GM19467 (cell line): Measurements from ENCODE around the gene TTYH2.
"Not testable (repeated sequence)": the region's sequence is repeated elsewhere in the genome, so short reads cannot be mapped to it uniquely, and the experiment has no call there.

Experiments used
- ATAC-seq: cut with Tn5 transposase; IDR thresholded peaks from one replicate; pipeline ENCODE4 v1.9.1; 2021; ENCODE audit warnings: mild to moderate bottlenecking, moderate library complexity; ENCODE audit not compliant: unreplicated experiment

The TTYH2 gene, protein sequence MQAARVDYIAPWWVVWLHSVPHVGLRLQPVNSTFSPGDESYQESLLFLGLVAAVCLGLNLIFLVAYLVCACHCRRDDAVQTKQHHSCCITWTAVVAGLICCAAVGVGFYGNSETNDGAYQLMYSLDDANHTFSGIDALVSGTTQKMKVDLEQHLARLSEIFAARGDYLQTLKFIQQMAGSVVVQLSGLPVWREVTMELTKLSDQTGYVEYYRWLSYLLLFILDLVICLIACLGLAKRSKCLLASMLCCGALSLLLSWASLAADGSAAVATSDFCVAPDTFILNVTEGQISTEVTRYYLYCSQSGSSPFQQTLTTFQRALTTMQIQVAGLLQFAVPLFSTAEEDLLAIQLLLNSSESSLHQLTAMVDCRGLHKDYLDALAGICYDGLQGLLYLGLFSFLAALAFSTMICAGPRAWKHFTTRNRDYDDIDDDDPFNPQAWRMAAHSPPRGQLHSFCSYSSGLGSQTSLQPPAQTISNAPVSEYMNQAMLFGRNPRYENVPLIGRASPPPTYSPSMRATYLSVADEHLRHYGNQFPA

DNA sequence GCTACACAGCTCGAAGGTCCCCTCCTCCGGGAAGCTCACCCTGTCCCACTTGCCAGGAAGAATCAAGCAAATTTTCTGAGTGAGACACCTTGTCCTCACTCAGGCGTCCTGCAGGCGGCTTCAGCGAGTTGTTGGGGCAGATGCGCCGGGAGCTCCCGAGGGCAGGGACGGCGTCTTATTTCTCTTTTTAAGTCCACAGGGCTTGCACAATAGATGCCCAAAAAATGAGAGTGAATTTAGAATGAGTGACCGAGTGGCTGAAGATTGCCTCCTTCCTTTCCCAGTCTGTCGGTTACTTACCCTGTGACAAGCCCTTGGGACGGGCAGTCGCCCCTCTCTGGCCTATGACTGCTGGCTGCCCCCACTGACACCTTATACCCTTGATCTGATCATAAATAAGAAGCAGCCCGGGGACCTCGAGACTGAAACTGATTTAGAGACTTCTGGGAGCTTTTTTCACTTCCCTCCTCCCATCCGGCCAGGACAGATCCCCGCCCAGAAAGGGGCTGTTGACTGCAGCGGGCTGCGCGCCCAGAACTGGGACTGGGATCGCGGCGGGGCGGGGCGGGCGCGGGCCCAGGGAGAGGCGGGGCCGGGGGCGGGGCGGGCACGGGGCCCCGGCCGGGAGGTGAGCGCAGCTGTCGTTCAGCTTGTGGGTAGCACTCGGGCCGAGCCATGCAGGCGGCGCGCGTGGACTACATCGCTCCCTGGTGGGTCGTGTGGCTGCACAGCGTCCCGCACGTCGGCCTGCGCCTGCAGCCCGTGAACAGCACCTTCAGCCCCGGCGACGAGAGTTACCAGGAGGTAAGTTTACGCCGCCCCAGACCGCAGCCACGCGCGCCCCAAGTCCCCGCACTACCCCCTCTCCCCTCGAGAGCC is at the start of gene TTYH2:
Gene TTYH2, plus strand, starts transcription at position 659 of the 879 bp plus-strand sequence. Its CDS starts 17 bp downstream, at position 676.
- peak; percentile 48 for ATAC-seq

DNA sequence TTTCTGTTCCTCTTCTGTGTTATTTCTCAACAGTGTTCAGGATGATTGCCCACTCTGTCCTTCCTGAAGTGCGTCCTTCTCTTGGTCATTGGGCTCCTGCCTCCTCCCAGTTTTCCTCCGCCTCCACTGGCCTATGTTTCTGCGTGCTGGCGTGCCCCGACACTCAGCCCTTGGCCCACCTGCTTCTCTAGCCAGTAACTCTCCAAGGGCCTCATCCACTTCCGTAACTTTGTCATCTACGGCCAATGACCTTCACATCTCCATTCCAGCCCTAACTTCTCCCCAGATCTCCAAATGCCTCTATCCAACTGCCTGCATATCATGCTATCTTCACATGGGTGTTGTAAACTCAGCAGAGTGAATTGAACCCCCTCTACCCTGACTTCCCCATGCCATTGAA is 49.5 kb upstream of the TTYH2 start:
- ATAC-seq, result no peak

DNA sequence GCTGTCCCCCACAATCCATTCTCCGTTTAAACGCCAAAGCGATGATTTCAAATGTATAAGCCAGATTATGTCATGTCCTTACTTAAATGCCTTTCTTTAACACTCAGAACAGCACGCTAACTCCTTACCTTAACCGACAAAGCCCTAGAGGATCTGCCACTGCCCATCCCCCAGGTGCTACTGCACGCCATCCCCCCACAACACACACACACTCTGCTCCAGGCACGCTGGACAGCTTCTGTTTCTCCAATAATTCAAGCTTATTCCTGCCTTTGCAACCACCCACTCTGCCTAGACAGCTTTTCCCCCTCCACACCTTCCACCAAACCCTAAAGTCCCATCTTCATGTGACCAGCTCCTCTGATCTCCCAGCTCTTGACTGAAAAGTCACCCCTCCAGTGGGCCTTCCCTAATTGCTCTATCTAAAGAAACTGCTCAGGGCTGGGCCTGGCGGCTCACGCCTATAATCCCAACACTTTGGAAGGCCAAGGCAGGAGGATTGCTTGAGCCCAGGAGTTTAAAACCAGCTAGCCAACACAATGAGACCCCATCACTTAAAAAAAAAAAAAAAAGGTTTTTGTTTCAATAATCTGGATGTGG is 48.8 kb upstream of the TTYH2 start:
- no peak for ATAC-seq

DNA sequence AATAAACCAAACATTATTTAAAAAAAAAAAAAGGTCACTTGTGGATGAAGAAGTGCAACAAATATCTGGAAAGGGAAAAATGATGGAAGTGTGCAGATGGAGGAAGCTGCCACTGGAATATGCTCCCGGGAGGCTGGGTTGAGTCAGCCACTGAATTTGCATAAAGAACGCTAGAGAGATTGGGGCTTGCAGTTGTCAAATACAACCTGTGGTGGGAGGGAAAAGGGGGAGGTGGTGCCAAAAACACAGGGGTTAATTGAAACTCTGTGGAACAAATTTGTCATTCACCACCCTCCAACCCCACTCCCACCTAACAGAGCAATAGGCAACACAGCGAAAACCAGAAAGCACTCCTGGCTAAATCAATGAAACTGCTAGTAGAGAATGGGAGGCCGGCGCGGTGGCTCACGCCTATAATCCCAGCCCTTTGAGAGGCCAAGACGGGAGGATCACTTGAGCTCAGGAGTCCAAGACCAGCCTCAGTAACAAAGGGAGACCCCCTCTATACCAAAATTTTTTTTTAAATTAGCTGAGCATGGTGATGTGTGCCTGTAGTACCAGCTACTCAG is 47.5 kb upstream of the TTYH2 start:
- ATAC-seq, result no peak

DNA sequence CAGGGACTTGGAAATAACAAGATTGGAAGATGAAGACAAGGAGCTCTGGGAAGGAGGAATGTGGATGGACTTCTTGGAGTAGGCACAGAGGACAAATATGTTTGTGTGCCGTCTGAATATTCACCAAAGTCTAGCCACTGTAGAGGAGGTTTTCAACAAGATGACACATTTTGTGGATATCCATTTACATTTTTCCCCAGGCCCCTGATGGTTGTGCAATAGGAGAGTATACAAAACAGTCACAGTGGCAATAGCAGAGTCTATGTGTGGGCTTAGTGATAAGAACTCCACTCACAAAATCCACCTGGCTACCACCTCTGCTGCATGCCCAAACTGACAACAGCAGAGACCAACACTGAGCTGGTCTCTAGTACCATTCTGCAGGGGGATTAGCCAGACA is 42.4 kb upstream of the TTYH2 start:
- ATAC-seq, result no peak

DNA sequence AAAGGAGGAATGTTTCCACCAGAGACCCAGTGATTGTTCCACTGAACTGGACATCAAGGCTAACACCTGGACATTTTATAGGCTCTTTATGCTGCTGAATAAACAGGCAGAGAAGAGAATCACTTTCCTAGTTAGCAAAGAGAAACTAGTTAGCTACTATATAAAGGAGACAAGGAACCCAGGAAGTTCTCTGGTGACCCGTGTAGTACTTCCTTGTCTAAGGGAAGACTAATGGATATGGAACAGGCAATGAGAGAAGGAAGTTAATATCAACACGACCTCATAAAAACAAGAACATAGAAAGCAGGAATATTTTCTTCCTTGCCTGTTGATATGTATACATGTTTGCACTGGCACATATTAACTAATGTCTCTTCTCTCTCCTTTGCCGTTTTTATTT is 40.7 kb upstream of the TTYH2 start:
- ATAC-seq, result no peak

DNA sequence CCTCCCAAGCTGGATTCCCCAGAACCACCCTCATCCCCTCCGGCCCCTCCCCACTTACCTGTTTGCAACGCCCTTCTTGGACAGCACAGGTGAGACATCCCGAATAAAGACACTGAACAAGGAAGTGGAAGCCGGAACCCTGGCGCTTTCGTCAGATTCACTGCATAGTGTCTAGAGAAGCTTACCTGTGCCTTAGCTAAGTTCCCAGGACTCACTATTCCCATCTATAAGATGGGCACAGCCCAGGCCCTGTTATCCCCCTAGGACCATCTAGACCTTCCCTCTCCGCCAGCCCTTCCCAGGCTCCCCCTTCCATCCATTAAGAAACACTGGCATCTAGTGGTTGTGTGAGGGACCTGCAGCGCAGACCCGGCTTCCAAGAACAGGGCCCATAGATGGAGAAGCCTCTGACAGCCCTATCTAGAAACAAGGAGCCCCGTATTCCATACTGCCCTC is 36.8 kb upstream of the TTYH2 start:
- no peak for ATAC-seq

DNA sequence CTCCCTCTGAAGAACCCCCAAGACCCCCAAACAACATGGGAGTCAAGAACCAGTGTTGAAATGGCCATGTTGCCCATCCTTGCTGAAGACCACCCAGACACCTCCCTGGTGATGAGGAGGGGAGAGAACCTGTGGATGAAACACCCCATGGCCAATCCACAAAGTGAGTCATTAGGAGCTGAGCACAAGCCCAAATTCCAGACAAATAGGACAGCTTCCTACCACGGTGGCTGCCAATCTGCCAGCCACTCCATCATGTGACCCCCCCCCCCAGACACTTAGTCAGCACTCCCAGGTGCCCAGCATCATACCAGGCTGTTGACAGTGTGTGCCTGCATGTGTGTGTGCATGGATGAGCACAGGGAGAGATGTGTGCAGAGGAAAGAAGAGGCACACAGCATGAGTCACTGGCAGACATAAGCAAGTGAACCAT is 36.3 kb upstream of the TTYH2 start:
- ATAC-seq, result no peak

DNA sequence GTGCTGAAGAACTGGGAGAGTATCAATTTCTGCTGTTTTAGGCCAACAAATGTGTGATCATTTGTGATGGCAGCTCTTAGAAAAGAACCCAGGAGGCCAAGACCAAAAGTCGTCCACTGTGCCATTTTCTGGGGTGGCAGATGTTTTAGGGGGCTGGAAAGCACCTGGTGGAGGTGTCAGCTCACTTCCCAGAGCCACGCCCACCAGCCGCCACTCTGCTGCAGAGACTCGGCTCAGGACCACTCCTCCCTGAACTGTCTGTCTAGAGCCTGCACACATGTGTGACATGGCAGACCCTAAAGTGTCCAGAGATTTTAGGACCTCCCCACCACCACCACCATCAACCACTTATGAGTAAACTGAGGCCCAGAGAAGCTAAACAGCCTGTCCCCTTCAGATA is 33.8 kb upstream of the TTYH2 start:
- no peak for ATAC-seq

DNA sequence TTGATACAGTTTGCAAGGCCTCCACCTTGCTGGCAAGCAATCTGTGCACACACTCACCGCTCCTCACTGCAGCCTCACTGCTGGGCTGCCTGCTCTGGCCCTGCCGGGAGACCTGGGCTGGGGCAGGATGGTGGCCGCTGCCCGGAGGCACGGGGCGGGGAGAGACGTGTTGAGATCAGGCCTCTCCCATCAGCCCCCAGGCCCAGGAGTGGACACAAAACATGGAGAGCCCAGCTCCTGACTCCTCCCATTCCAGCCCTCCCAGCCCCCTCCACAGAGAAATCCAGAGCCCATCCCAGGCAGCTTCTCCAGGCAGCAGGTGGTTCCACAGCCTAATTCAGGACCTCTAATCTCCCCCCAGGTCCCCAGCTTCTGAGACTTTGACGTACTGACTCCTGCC is 33.0 kb upstream of the TTYH2 start:
- no peak for ATAC-seq

DNA sequence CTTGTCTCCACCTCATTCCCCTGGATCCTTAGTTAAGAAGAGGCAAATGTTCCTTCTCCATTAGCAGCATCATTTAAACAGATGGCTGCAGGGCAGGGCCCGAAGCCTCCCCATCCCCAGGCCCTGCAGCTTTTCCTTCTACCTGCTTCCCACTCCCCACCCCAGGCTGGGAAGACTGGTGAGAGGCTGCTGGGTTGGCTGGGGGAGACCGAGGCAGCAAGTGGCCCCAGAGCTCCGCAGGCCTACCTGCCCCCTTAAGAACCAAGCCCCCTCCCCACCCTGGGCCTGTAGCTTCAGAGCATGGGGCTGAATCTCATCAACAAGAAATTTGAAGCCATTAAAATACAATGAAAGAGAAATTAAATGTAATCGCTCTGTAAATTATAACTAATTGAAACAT is 32.0 kb upstream of the TTYH2 start:
- ATAC-seq, result no peak

DNA sequence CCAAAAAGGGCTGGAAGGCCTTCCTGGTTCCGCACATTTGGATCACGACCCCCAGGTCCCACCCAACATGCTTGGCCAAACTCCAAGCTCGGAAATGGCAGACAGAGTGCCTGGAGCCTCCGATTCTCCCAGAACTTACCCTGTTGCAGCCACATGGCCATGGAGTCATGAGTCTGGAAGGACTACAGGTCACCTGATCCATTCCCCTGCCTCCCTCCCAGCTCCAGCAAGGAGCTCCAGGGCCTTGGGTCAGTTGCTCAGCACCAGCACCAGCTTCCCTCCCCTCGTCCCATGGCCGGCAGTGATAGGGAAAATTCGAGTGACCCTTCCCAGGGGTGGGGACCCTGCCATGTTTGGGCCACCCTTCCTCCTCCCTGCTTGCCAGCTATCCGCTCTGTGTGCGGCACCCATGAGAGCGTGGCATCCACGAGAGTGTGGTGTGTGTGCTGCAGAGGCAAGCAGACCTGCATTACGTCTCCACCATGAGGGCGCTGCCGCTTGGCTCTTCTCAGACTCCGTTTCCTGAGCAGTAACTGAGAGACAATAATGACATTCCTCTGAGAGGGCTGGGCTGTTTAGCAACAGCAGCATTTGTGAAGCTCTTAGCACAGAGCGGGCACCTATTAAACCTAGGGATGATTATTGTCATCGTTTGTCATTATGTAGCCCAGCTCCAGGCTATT is 31.2 kb upstream of the TTYH2 start:
- no peak for ATAC-seq

DNA sequence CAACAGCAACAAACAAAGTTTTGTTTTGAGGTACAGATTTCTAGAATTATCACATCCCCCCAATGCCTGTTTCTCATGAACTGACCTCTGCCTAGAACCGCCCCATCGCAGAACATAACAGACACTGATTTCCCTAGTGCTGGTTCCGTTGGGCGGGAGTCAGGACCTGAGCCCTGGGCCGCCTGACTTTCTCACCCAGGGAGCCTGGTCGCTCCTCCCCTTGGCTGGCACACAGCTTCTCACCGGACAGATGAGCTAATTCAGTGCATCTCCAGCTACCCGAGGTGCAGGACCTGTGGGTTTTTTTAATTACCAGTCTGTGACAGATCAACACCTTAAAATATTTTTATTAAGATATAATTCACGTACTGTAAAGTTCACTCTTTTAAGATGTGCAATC is 30.0 kb upstream of the TTYH2 start:
- ATAC-seq, result no peak

DNA sequence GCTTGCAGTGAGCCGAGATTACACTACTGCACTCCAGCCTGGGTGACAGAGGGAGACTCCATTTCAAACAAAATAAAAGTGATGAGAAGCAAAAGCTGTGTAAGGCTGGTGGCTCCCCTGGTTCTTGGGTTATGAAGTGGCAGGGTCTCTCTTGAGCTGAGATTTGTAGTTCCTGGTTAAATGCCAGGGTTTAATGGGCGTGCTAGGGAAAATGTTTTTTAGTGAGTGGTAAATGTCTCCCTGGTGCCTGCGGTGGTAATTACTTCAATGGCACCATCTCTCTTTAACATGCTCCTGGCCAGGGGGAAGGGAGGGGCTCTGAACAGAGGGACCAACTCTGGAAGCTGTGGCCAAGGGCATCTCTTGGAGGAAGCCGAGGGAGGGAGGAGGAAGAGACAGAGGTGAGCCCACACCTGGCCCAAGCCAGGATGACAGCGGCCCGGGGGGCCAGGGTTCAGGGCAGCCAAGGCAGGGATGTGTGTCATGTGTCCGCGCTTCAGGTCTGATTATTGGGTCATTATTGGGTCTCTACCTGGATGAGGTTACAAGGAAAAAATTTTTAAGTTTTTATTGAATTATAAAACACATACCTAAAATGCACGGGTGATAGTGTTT is 27.7 kb upstream of the TTYH2 start:
- ATAC-seq, result no peak

DNA sequence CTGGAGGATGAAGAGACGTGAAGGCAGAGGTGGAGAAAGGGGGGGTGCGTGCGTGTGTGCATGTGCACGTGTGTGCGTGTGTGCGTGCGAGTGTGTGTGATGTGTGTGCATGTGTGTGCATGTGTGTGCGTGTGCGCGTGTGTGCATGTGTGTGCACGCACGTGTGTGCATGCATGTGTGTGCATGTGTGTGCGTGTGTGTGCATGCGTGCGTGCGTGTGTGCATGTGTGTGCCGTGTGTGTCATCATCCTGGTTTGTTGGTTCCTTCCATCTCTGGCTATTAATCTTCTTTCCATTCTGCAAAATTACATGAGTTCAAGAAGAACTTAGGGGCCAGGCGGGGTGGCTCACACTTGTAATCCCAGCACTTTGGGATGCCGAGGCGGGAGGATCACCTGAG is 26.9 kb upstream of the TTYH2 start:
- no peak for ATAC-seq

DNA sequence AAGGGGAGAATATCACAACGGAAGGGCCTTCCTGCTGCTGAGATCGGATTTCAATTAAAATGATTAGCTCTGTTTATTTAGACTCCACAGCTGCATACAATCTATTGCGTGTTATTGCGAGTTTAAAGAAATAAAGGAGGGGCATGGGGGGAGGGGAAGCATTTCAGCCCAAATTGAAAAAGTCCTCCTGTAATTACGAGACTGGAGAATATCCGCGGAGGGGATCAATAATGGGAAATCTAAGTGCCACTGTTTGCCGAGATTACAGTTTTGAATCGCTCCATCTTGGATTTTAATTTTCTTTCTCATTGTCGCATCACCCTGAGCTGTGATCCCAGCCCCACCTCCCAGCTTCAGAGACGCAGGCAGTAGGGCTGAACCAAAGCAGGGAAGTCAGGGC is 25.6 kb upstream of the TTYH2 start:
- no peak for ATAC-seq

DNA sequence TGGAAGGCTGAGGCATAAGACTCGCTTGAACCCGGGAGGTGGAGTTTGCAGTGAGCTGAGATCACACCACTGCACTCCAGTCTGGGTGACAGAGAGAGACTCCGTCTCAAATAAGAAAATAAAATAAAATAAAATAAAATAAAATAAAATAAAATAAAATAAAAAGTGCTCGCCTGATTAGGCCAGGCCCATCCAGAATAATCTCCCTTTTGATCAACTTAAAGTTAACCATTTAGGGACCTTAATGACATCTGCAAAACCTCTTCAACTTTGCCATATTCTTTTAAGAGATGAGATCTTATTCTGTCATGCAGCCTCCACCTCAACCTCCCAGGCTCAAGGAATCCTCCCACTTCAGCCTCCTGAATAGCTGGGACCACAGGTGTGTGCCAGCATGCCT is 24.7 kb upstream of the TTYH2 start:
- not testable (repeated sequence) for ATAC-seq

DNA sequence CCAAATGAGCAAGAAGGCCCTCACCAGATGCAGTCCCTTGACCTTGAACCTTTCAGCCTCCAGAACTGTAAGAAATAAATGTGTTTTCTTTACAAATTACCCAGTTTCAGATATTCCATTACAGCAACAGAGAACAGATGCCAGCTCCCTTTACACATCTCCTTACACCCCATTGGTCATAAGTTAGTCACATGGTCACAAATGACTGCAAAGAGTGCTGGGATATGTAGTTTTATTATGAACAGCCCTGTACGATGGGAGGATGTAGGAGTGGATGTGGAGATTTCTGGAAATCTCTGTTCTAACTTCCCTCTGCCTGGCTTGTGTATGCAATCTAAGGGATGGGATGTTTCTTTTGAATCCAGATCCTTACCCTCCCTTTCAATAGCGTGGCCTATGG is 23.2 kb upstream of the TTYH2 start:
- ATAC-seq, result peak; percentile 60

DNA sequence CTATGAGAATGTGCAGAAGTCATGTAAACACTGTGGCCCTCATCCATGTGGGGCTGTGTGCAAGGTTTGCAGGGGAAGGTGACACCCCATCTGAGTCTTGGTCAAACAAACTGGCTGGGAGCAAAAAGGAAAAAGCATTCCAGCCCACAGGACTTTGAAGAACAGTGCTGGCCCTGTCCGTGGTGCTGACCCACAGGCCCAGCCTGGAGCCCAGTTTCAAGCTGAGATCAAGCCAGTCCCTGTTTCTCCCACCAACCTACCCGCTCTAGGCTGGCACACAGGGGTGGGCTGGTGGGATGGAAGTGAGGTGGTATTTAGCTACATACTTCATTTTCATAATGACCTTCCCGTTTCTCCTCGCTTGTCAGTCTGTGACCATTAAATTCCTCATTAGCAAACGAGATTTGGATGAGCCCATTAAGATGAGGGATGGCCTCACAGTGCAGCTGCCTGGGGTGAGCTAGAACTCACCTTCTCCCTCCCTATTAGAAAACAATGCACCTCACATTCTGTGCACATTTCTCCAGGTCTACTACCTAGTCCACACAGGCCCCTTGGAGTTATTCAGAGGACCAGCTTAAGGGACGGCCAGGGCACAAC is 22.5 kb upstream of the TTYH2 start:
- ATAC-seq, result no peak
